Uterus (tissue), 4 donors: ENCODE measurements around the gene PPP3CA. TPM values are rescaled to one million over a fixed set of nuclear protein-coding genes. Genes with fewer than 3 reads are reported as not detected.

Experiments used
- DNase-seq, 2 donors: peaks; one replicate each; pipeline ENCODE4 v3.0.0-alpha.2; 2019 to 2020
- H3K27ac ChIP-seq, 2 donors: fragments of 200-600 bp; sonication (generic); 1 replicate in 1 of 2; 2 replicates in 1 of 2; pipeline ENCODE4 v1.5.1; 2016 to 2018
- H3K27me3 ChIP-seq, 2 donors: fragments of 200-600 bp; sonication (generic); one replicate each; pipeline ENCODE4 v1.5.1; 2018 to 2019; ENCODE audit warnings: control low read depth in 1 of 2
- H3K36me3 ChIP-seq, 2 donors: fragments of 200-600 bp; sonication (generic); one replicate each; pipeline ENCODE4 v1.5.1; 2019; ENCODE audit warnings: control low read depth in 1 of 2
- H3K4me1 ChIP-seq, 2 donors: fragments of 200-600 bp; sonication (generic); one replicate each; pipeline ENCODE4 v1.5.1; 2018 to 2019; ENCODE audit warnings: control low read depth in 1 of 2
- H3K4me3 ChIP-seq, 2 donors: fragments of 200-600 bp; sonication (generic); 1 replicate in 1 of 2; 2 replicates in 1 of 2; pipeline ENCODE4 v1.5.1; 2018 to 2019; ENCODE audit warnings: mild to moderate bottlenecking in 1 of 2
- H3K9me3 ChIP-seq, 2 donors: fragments of 200-600 bp; sonication (generic); one replicate each; pipeline ENCODE4 v1.5.1; 2019; ENCODE audit warnings: control low read depth in 1 of 2
- CTCF ChIP-seq, 4 experiments: fragments of 200-600 bp in 2 of 4; fragments of 450-650 bp in 2 of 4; sonication (generic) in 2 of 4; IDR thresholded peaks; one replicate each; pipeline ENCODE4 v1.5.1; 2016 to 2019; ENCODE audit warnings: antibody characterized with exemption in 4 of 4, mild to moderate bottlenecking in 2 of 4, moderate library complexity in 1 of 4
- POLR2A ChIP-seq, 2 donors: fragments of 450-650 bp; IDR thresholded peaks; one replicate each; pipeline ENCODE4 v1.6.1; 2016; ENCODE audit warnings: antibody characterized with exemption in 2 of 2, mild to moderate bottlenecking in 1 of 2, moderate library complexity in 1 of 2
- intact Hi-C: fragments of 100-400 bp; cut with DNase I; formaldehyde crosslinking; loops from one replicate; pipeline ENCODE4 v1.15.1; 2023; ENCODE audit warnings: low total_unique reads
- total RNA-seq, 4 donors: library from RNA; depleted of rRNA in 3 of 4; stranded (reverse); fragments of >200 nt in 3 of 4; gene quantifications; one replicate each; pipeline versions ENCODE4 v1.1.0 to v1.2.4, GENCODE V29; 2014 to 2023
- donor health status: DM: yes; HTN: yes; CAD: no.

PPP3CA gene
- total RNA-seq, 4 donors from 2014 or later: 32.8 to 70.0 (median 39.8) TPM

- Histone ChIP-seq H3K4me3 (no peak overlapping the region), H3K27ac (no peak overlapping the region), H3K27me3 (no peaks in the 10 kb centered on the region), H3K9me3 (no peaks in the 10 kb centered on the region), H3K36me3 (no peaks in the 10 kb centered on the region), H3K4me1 (no peaks in the 10 kb centered on the region)
- TF ChIP-seq POLR2A (IDR thresholded peaks at IDR 0.05): no peak
- DNase-seq: no peak
- intact Hi-C loops: no loop called here
Measured at GRCh38 chr4:101222156-101222845, 125.0 kb downstream of the PPP3CA start.

- H3K36me3 ChIP-seq: no peaks in the 10 kb centered on the region
- no peaks in the 10 kb centered on the region for H3K4me1 ChIP-seq
- no peak for DNase-seq
- H3K27me3 ChIP-seq: no peaks in the 10 kb centered on the region
- TF ChIP-seq POLR2A (IDR thresholded peaks at IDR 0.05): no peak
- no peak for TF ChIP-seq CTCF (IDR thresholded peaks at IDR 0.05)
- no peaks in the 10 kb centered on the region for H3K9me3 ChIP-seq
- no peak overlapping the region for H3K4me3 ChIP-seq
- intact Hi-C loops: no loop called here
- no peak overlapping the region for H3K27ac ChIP-seq
Measured at GRCh38 chr4:101221294-101221693, 126.0 kb downstream of the PPP3CA start.

GRCh38 chr4:101218894-101219293 is 128.4 kb downstream of the PPP3CA start:
- H3K4me3 ChIP-seq: no peak overlapping the region
- H3K36me3 ChIP-seq: no peaks in the 10 kb centered on the region
- H3K27ac ChIP-seq: no peak overlapping the region
- H3K4me1 ChIP-seq: no peaks in the 10 kb centered on the region
- intact Hi-C loops: no loop called here
- no peak for DNase-seq
- no peaks in the 10 kb centered on the region for H3K27me3 ChIP-seq
- H3K9me3 ChIP-seq: no peaks in the 10 kb centered on the region
- TF ChIP-seq POLR2A (IDR thresholded peaks at IDR 0.05): no peak

DNA sequence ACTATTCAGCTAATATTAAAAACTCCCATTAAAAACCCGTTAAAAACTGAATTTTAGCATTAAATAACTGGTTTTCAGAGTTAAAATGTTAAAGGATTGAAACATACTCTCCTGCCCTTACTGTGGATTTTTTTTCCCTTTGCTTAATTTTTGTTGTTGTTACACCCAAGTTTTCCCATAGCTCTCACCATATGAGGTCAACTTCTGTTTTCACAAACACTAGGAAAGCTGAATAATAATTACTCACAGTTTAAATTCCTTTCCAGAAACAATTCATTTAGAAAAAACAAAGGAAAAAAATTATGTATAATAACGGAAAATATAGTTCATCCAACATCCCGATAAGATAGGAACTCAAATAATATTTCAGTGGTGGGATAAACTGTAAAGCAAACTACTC is 129.0 kb downstream of the PPP3CA start:
- Histone ChIP-seq H3K27me3 (no peaks in the 10 kb centered on the region), H3K4me3 (no peak overlapping the region), H3K4me1 (no peaks in the 10 kb centered on the region), H3K27ac (no peak overlapping the region), H3K9me3 (no peaks in the 10 kb centered on the region), H3K36me3 (no peaks in the 10 kb centered on the region)
- no peak for DNase-seq
- no peak for TF ChIP-seq CTCF (IDR thresholded peaks at IDR 0.05)
- no peak for TF ChIP-seq POLR2A (IDR thresholded peaks at IDR 0.05)
- intact Hi-C loops: no loop called here

- no peaks in the 10 kb centered on the region for H3K9me3 ChIP-seq
- H3K27me3 ChIP-seq: no peaks in the 10 kb centered on the region
- no peak overlapping the region for H3K27ac ChIP-seq
- no peak overlapping the region for H3K4me3 ChIP-seq
- TF ChIP-seq POLR2A (IDR thresholded peaks at IDR 0.05): no peak
- TF ChIP-seq CTCF (IDR thresholded peaks at IDR 0.05): no peak
- intact Hi-C loops: no loop called here
- no peaks in the 10 kb centered on the region for H3K36me3 ChIP-seq
- DNase-seq: no peak
- H3K4me1 ChIP-seq: no peaks in the 10 kb centered on the region
Measured at GRCh38 chr4:101217353-101218031, 129.8 kb downstream of the PPP3CA start.

DNA sequence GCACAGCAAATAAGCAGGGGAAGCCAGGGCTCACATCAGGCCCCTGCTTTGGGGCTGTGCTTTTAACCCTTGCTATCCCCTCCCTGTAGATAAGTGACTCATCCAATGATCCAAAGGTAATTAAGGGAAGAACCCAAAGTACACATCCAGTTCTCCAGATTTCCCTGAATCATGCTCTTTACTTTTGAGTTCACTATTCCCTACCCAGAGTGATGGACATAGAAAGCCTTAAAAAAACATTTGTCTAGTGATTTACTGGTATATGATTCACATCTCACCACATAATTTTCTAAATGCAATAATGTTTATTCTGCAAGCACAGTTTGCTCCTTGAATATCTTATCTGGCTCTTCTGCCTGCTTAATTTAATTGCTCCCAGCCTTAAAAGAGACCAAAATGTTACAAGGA is 136.2 kb downstream of the PPP3CA start:
- H3K9me3 ChIP-seq: no peaks in the 10 kb centered on the region
- H3K36me3 ChIP-seq: no peaks in the 10 kb centered on the region
- H3K27ac ChIP-seq: no peak overlapping the region
- intact Hi-C loops: no loop called here
- TF ChIP-seq CTCF (IDR thresholded peaks at IDR 0.05) (no peak), POLR2A (IDR thresholded peaks at IDR 0.05) (no peak)
- no peak overlapping the region for H3K4me3 ChIP-seq
- no peak for DNase-seq
- no peaks in the 10 kb centered on the region for H3K27me3 ChIP-seq
- no peaks in the 10 kb centered on the region for H3K4me1 ChIP-seq
